HL-60/S4 treated with phorbol 12-myristate 13-acetate at 8.2 ng/mL for 4 days and 3 days (cell line): Measurements from ENCODE around the gene TBKBP1.

ENCODE experiments used
- in situ Hi-C: fragments of 300-500 bp; cut with MboI; formaldehyde crosslinking; loops from 2 replicates; pipeline ENCODE4 v1.15.0; 2022; ENCODE audit warnings: low sequenced_read_pairs

TBKBP1 gene

GRCh38 chr17:47698749-47699535, 5.0 kb downstream of the TBKBP1 start:
- in situ Hi-C loops: no loop called here

GRCh38 chr17:47699536-47699840, 5.5 kb downstream of the TBKBP1 start:
- in situ Hi-C loops: no loop called here

GRCh38 chr17:47700471-47701449, 6.8 kb downstream of the TBKBP1 start:
- in situ Hi-C loops: no loop called here

- in situ Hi-C loops: no loop called here
Measured at GRCh38 chr17:47701608-47702007, 7.6 kb downstream of the TBKBP1 start.

- in situ Hi-C loops: no loop called here
Measured at GRCh38 chr17:47702391-47702995, 8.5 kb downstream of the TBKBP1 start.

- in situ Hi-C loops: no loop called here
Measured at GRCh38 chr17:47703191-47703591, 9.2 kb downstream of the TBKBP1 start.

- in situ Hi-C loops: no loop called here
Measured at GRCh38 chr17:47703671-47704070, 9.7 kb downstream of the TBKBP1 start.

- in situ Hi-C loops: no loop called here
Measured at GRCh38 chr17:47704116-47704515, 10.2 kb downstream of the TBKBP1 start.

GRCh38 chr17:47704736-47705135, 10.8 kb downstream of the TBKBP1 start:
- in situ Hi-C loops: no loop called here

- in situ Hi-C loops: no loop called here
Measured at GRCh38 chr17:47705536-47706530, 11.9 kb downstream of the TBKBP1 start.

GRCh38 chr17:47707056-47707804, 13.3 kb downstream of the TBKBP1 start:
- in situ Hi-C loops: no loop called here

- in situ Hi-C loops: no loop called here
Measured at GRCh38 chr17:47707884-47708283, 13.9 kb downstream of the TBKBP1 start.

- in situ Hi-C loops: no loop called here
Measured at GRCh38 chr17:47708312-47708863, 14.4 kb downstream of the TBKBP1 start.

- in situ Hi-C loops: no loop called here
Measured at GRCh38 chr17:47708864-47709541, 15.0 kb downstream of the TBKBP1 start.

- in situ Hi-C loops: no loop called here
Measured at GRCh38 chr17:47709594-47709993, 15.6 kb downstream of the TBKBP1 start.

- in situ Hi-C loops: no loop called here
Measured at GRCh38 chr17:47711366-47712099, 17.6 kb downstream of the TBKBP1 start.

GRCh38 chr17:47712330-47713023, 18.5 kb downstream of the TBKBP1 start:
- in situ Hi-C loops: no loop called here
